DOHH2 (cell line): ENCODE data around the gene GATA5.

Experiments
- H3F3A ChIP-seq: fragments of 200-600 bp; sonication (generic), shearing (Covaris generic); 2 replicates; pipeline ENCODE4 v1.6.0; 2016; ENCODE audit warnings: antibody characterized with exemption, mild to moderate bottlenecking; ENCODE audit not compliant: control insufficient read depth, insufficient read depth
- H3K27ac ChIP-seq: fragments of 200-600 bp; sonication (generic); 2 replicates; pipeline ENCODE4 v1.5.1; 2014; ENCODE audit warnings: low read depth, mild to moderate bottlenecking, low read length, moderate library complexity
- H3K27me3 ChIP-seq: fragments of 200-600 bp; sonication (generic); 2 replicates; pipeline ENCODE4 v1.6.1; 2014; ENCODE audit warnings: mild to moderate bottlenecking, low read length, mixed read lengths; ENCODE audit not compliant: control insufficient read depth
- H3K36me3 ChIP-seq: fragments of 200-600 bp; sonication (generic); 2 replicates; pipeline ENCODE4 v1.6.1; 2014; ENCODE audit warnings: mild to moderate bottlenecking, low read length, moderate library complexity, mixed read lengths; ENCODE audit not compliant: control insufficient read depth
- H3K4me1 ChIP-seq: fragments of 200-600 bp; sonication (generic); 2 replicates; pipeline ENCODE4 v1.6.1; 2014; ENCODE audit warnings: mild to moderate bottlenecking, low read length, mixed read lengths; ENCODE audit not compliant: control insufficient read depth
- H3K4me2 ChIP-seq: fragments of 200-600 bp; sonication (generic); 2 replicates; pipeline ENCODE4 v1.6.0; 2014; ENCODE audit warnings: mild to moderate bottlenecking, low read length, moderate library complexity
- H3K4me3 ChIP-seq: fragments of 200-600 bp; sonication (generic); 2 replicates; pipeline ENCODE4 v1.5.1; 2014; ENCODE audit warnings: mild to moderate bottlenecking, low read length, mixed read lengths
- H3K79me2 ChIP-seq: fragments of 200-600 bp; sonication (generic); 2 replicates; pipeline ENCODE4 v1.6.1; 2014; ENCODE audit warnings: mild to moderate bottlenecking, low read length, mixed read lengths; ENCODE audit not compliant: control insufficient read depth
- H3K9me2 ChIP-seq: fragments of 200-600 bp; sonication (generic); replicated peaks from 2 replicates; pipeline ENCODE4 v1.6.1; 2014; ENCODE audit warnings: mild to moderate bottlenecking, low read length, mixed read lengths; ENCODE audit not compliant: control insufficient read depth
- H3K9me3 ChIP-seq: fragments of 200-600 bp; sonication (generic); 2 replicates; pipeline ENCODE4 v1.6.1; 2014; ENCODE audit warnings: antibody characterized with exemption, low read length, mixed read lengths; ENCODE audit not compliant: control insufficient read depth, insufficient read depth
- H4K20me1 ChIP-seq: fragments of 200-600 bp; sonication (generic); 2 replicates; pipeline ENCODE4 v1.6.0; 2014; ENCODE audit warnings: low read depth, mild to moderate bottlenecking, antibody characterized with exemption, low read length, moderate library complexity; ENCODE audit not compliant: control insufficient read depth, insufficient read depth
- EZH2phosphoT487 ChIP-seq: fragments of 200-600 bp; sonication (generic); IDR thresholded peaks from 2 replicates; pipeline ENCODE4 v1.6.1; 2017; ENCODE audit warnings: borderline replicate concordance, mild to moderate bottlenecking, antibody characterized with exemption, low read length, moderate library complexity, mixed read lengths
- TF ChIP-seq, protein P1 (sequence below): fragments of 200-600 bp; sonication (generic); IDR thresholded peaks from one replicate; pipeline ENCODE4 v1.5.1; 2014; ENCODE audit warnings: antibody characterized with exemption, mild to moderate bottlenecking, low read depth, low read length; ENCODE audit not compliant: poor library complexity, severe bottlenecking

GATA5 gene

DNA sequence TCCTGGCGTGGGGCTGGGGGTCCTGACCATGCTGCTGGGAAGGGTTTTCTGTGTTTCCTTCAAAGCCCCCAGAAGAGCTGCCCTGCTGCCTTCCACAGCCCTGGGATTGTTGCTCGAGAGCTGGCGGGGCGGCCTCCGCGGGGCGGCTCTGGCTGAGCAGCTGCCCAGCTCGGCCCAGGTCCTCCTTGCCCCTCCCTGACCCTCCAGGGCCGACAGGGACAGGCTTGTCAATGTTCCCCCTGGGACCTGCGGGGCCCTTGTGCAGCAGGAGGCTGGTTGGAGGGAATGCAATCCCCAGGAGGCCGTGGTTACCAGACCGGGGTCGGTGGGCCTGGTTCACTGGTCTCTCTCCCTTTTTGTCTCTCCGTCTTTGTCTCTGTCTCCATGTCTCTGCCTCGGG lies 19.9 kb downstream of the GATA5 start:
- Histone ChIP-seq H3K4me3 (no peak overlapping the region), H3K79me2 (no peaks in the 10 kb centered on the region), H4K20me1 (no peaks in the 10 kb centered on the region), H3K4me2 (no peak overlapping the region), H3K36me3 (no peaks in the 10 kb centered on the region), H3K9me2 (no peaks in the 10 kb centered on the region), H3K9me3 (no peaks in the 10 kb centered on the region), H3F3A (no peaks in the 10 kb centered on the region), H3K4me1 (no peaks in the 10 kb centered on the region), H3K27me3 (no peaks in the 10 kb centered on the region), H3K27ac (no peak overlapping the region)
- no peak for TF ChIP-seq EZH2phosphoT487

GRCh38 chr20:62454904-62455636 lies 20.7 kb downstream of the GATA5 start:
- no peak overlapping the region for H3K4me2 ChIP-seq
- no peaks in the 10 kb centered on the region for H4K20me1 ChIP-seq
- H3K36me3 ChIP-seq = no peaks in the 10 kb centered on the region
- no peak overlapping the region for H3K27ac ChIP-seq
- no peaks in the 10 kb centered on the region for H3K27me3 ChIP-seq
- no peak overlapping the region for H3K4me3 ChIP-seq
- H3K79me2 ChIP-seq = no peaks in the 10 kb centered on the region
- no peaks in the 10 kb centered on the region for H3K9me3 ChIP-seq
- TF ChIP-seq, protein P1, sequence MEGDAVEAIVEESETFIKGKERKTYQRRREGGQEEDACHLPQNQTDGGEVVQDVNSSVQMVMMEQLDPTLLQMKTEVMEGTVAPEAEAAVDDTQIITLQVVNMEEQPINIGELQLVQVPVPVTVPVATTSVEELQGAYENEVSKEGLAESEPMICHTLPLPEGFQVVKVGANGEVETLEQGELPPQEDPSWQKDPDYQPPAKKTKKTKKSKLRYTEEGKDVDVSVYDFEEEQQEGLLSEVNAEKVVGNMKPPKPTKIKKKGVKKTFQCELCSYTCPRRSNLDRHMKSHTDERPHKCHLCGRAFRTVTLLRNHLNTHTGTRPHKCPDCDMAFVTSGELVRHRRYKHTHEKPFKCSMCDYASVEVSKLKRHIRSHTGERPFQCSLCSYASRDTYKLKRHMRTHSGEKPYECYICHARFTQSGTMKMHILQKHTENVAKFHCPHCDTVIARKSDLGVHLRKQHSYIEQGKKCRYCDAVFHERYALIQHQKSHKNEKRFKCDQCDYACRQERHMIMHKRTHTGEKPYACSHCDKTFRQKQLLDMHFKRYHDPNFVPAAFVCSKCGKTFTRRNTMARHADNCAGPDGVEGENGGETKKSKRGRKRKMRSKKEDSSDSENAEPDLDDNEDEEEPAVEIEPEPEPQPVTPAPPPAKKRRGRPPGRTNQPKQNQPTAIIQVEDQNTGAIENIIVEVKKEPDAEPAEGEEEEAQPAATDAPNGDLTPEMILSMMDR = no peak
- TF ChIP-seq EZH2phosphoT487 = no peak
- no peaks in the 10 kb centered on the region for H3F3A ChIP-seq
- H3K4me1 ChIP-seq = no peaks in the 10 kb centered on the region
- no peaks in the 10 kb centered on the region for H3K9me2 ChIP-seq

DNA sequence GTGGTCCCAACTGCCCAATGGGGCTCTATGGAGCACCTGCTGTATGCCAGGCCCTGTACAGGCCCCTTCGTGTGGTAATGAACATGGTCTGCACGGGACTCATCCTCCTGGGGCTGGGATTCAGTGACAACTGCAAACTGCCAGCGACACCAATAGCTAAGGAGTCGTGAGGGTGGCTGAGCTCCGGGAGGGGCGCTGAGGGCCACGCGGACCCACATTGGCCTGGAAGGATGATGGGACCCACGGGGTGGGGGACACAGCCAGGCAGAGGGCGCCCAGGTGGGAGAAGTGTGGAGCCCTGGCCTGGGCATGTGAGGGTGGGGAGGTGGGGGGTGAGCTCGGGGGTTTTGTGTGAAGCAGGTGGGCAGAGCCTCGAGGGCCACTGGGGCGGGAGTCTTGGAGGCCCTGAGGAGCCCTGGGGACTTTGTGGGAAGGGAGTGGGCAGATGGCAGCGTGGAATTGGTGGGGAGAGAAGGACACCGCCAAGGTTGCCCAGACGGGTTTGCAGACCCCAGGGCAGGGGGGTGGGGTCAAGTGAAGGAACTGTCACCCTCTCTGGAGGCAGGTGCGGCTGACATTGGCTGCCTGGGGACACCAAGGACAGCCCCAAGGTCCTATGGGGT lies 22.5 kb downstream of the GATA5 start:
- Histone ChIP-seq H3K9me3 (no peaks in the 10 kb centered on the region), H3K4me1 (no peaks in the 10 kb centered on the region), H3K9me2 (no peaks in the 10 kb centered on the region), H3K36me3 (no peaks in the 10 kb centered on the region), H4K20me1 (no peaks in the 10 kb centered on the region), H3K27me3 (no peaks in the 10 kb centered on the region), H3K27ac (no peak overlapping the region), H3F3A (no peaks in the 10 kb centered on the region), H3K4me3 (no peak overlapping the region), H3K4me2 (no peak overlapping the region), H3K79me2 (no peaks in the 10 kb centered on the region)
- no peak for TF ChIP-seq EZH2phosphoT487
- TF ChIP-seq, protein P1 = no peak

GRCh38 chr20:62452475-62453095 lies 23.2 kb downstream of the GATA5 start:
- no peak overlapping the region for H3K4me2 ChIP-seq
- no peak for TF ChIP-seq EZH2phosphoT487
- TF ChIP-seq, protein P1 = no peak
- no peaks in the 10 kb centered on the region for H3K79me2 ChIP-seq
- H3K36me3 ChIP-seq = no peaks in the 10 kb centered on the region
- H3K4me1 ChIP-seq = no peaks in the 10 kb centered on the region
- no peak overlapping the region for H3K27ac ChIP-seq
- no peaks in the 10 kb centered on the region for H3K27me3 ChIP-seq
- no peaks in the 10 kb centered on the region for H3F3A ChIP-seq
- no peak overlapping the region for H3K4me3 ChIP-seq
- no peaks in the 10 kb centered on the region for H3K9me2 ChIP-seq
- H3K9me3 ChIP-seq = no peaks in the 10 kb centered on the region
- no peaks in the 10 kb centered on the region for H4K20me1 ChIP-seq
